ENCODE data around the gene AVPR2. TPM values are rescaled to one million over a fixed set of nuclear protein-coding genes. Genes with fewer than 3 reads are reported as not detected.
A peak's percentile ranks its signal among the peaks of the same experiment; 100 is the strongest.

Gene AVPR2
- total RNA-seq, 1 experiment from 2014 or later: not detected

DNA sequence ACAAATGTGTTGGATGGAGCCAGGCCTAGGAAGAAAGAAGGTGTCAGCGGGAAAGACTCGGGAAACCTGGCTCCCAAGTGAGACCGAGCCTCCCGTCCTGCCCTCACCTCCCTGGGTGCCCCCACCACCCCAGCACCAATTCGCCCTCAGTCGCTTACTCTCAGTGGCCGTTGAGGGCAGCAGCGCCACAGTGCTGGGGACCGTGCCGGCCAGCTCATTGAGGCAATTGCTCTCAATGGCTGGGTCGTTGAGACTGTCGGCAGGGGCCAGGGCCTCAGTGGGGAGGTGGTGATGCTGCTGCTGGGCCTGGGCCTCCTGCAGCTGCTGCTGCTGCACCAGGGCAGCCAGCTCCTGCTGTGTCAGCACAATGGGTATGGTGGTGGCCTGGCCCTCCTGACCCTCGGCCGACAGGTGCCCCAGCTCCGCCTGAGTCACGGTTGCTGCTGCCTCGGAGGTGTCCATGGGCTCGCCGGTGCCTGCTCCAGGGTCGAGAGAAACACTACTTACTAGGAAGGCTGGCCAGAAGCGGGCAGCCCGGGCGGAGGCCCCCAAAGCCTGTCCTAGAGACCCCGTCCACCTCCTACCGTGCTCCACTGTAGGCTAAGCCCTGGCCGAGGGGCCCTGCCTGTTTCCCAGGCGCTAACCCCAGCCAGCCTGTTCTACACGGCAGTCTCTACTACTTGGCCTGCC, 47.4 kb downstream of the AVPR2 start:
- Histone ChIP-seq H4K20me1 (ENCODE audit: low read length) (no peaks in the 10 kb centered on the region), H3K79me2 (ENCODE audit: low read length) (no peaks in the 10 kb centered on the region), H3K4me3 (ENCODE audit: low read length) (no peak overlapping the region), H3F3A (ENCODE audit: low read length, unreplicated experiment) (no peaks in the 10 kb centered on the region), H3K27me3 (ENCODE audit: low read length) (no peaks in the 10 kb centered on the region), H3K9me2 (replicated peaks; ENCODE audit: low read length) (no peaks in the 10 kb centered on the region), H3K4me1 (ENCODE audit: insufficient read depth, low read length) (no peaks in the 10 kb centered on the region), H3K9me3 (ENCODE audit: low read length) (no peaks in the 10 kb centered on the region), H3K9ac (ENCODE audit: low read length) (no peak overlapping the region), H2AFZ (ENCODE audit: low read length) (no peak overlapping the region), H3K36me3 (ENCODE audit: low read depth, low read length) (peaks cover 28% of the 10 kb centered on the region), H3K27ac (ENCODE audit: low read length) (no peak overlapping the region), H3K4me2 (ENCODE audit: low read length) (no peak overlapping the region)
- no TSS peak for BruUV-seq (replicated peaks)
- ATAC-seq (no peak), DNase-seq (no peak)
- ChIA-PET POLR2A (ENCODE audit: unreplicated experiment) (no interaction called here), CTCF (no interaction called here)
- intact Hi-C loops (cut with micrococcal nuclease): no loop called here
- TF ChIP-seq EZH2 (IDR thresholded peaks at IDR 0.05; ENCODE audit: low read length, unreplicated experiment) (no peak), EZH2phosphoT487 (IDR thresholded peaks at IDR 0.05; ENCODE audit: borderline replicate concordance, low read length) (no peak)
- TF ChIP-seq, protein P1, sequence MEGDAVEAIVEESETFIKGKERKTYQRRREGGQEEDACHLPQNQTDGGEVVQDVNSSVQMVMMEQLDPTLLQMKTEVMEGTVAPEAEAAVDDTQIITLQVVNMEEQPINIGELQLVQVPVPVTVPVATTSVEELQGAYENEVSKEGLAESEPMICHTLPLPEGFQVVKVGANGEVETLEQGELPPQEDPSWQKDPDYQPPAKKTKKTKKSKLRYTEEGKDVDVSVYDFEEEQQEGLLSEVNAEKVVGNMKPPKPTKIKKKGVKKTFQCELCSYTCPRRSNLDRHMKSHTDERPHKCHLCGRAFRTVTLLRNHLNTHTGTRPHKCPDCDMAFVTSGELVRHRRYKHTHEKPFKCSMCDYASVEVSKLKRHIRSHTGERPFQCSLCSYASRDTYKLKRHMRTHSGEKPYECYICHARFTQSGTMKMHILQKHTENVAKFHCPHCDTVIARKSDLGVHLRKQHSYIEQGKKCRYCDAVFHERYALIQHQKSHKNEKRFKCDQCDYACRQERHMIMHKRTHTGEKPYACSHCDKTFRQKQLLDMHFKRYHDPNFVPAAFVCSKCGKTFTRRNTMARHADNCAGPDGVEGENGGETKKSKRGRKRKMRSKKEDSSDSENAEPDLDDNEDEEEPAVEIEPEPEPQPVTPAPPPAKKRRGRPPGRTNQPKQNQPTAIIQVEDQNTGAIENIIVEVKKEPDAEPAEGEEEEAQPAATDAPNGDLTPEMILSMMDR (conservative IDR thresholded peaks at IDR 0.05; ENCODE audit: low read depth, low read length): no peak

DNA sequence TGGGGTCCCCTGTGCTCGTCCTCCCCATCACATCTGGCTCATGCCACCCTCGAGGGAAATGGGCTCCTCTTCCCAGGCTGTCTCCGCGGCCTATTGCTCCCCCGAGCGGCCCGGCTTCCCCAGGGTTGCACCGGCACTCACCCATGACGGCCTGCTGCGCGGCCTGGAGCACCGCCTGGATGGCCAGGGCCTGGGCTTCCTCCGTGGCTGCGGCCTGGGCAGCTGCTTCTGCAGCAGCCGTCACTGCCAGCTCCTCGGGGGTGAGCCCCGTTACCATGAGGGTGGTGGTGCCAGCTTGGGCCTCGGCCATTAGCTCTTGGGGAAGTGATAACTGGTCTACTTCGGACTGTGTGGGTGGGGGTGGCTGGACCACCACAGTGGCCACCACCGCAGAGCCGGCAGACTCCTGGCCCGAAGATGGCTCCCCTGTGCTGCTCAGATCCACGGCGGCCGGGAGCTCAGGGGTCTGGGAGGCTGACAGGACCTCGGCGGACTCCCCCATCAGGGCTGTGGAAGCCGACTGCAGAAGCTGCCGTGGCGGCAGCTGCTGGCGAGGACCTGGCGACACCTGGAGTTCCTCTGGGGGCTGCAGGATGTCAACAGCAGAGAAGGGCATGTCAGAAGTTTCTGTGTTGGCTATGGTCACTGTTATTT, 48.0 kb downstream of the AVPR2 start:
- H3F3A ChIP-seq (ENCODE audit: low read length, unreplicated experiment): no peaks in the 10 kb centered on the region
- BruUV-seq (replicated peaks): no TSS peak
- H4K20me1 ChIP-seq (ENCODE audit: low read length): no peaks in the 10 kb centered on the region
- no peaks in the 10 kb centered on the region for H3K79me2 ChIP-seq (ENCODE audit: low read length)
- H3K36me3 ChIP-seq (ENCODE audit: low read depth, low read length): peaks cover 34% of the 10 kb centered on the region
- H3K4me3 ChIP-seq (ENCODE audit: low read length): no peak overlapping the region
- H3K27ac ChIP-seq (ENCODE audit: low read length): no peak overlapping the region
- CTCF ChIA-PET: no interaction called here
- POLR2A ChIA-PET (ENCODE audit: unreplicated experiment): no interaction called here
- no peaks in the 10 kb centered on the region for H3K9me3 ChIP-seq (ENCODE audit: low read length)
- H3K4me2 ChIP-seq (ENCODE audit: low read length): no peak overlapping the region
- TF ChIP-seq EZH2 (IDR thresholded peaks at IDR 0.05; ENCODE audit: low read length, unreplicated experiment): no peak
- TF ChIP-seq, protein P1 (conservative IDR thresholded peaks at IDR 0.05; ENCODE audit: low read depth, low read length): no peak
- no peak for TF ChIP-seq EZH2phosphoT487 (IDR thresholded peaks at IDR 0.05; ENCODE audit: borderline replicate concordance, low read length)
- H2AFZ ChIP-seq (ENCODE audit: low read length): no peak overlapping the region
- H3K4me1 ChIP-seq (ENCODE audit: insufficient read depth, low read length): no peaks in the 10 kb centered on the region
- ATAC-seq: no peak
- no peak overlapping the region for H3K9ac ChIP-seq (ENCODE audit: low read length)
- intact Hi-C loops (cut with micrococcal nuclease): no loop called here
- H3K9me2 ChIP-seq (replicated peaks; ENCODE audit: low read length): no peaks in the 10 kb centered on the region
- no peak for DNase-seq
- H3K27me3 ChIP-seq (ENCODE audit: low read length): no peaks in the 10 kb centered on the region

DNA sequence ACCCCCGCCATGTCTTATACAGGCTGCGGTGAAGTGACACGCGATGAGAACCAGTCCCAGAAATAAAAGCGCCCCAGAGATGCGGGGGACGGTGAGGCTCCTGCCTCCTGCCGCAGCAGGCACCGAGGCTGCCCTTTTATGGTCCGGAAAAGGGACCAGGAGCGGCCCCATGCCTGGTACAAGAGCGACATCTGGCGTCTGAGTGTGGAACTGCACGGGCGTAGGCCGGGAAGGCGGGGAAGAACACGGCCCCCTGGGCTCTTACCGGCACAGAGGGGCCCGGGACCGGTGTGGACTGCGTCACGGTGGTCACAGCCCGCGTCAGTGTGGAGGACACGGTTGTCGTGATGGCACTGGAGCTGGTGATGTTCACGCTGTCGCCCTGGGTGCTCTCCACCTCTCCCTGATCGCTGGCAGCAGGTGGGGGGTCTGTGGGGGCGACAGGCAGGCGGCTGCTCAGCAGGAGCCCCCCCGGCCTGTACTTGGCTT, 48.9 kb downstream of the AVPR2 start:
- Histone ChIP-seq H3K9ac (ENCODE audit: low read length) (no peak overlapping the region), H4K20me1 (ENCODE audit: low read length) (no peaks in the 10 kb centered on the region), H3K4me1 (ENCODE audit: insufficient read depth, low read length) (no peaks in the 10 kb centered on the region), H3K36me3 (ENCODE audit: low read depth, low read length) (peaks cover 35% of the 10 kb centered on the region), H2AFZ (ENCODE audit: low read length) (no peak overlapping the region), H3F3A (ENCODE audit: low read length, unreplicated experiment) (no peaks in the 10 kb centered on the region), H3K27ac (ENCODE audit: low read length) (no peak overlapping the region), H3K27me3 (ENCODE audit: low read length) (no peaks in the 10 kb centered on the region), H3K9me3 (ENCODE audit: low read length) (no peaks in the 10 kb centered on the region), H3K9me2 (replicated peaks; ENCODE audit: low read length) (no peaks in the 10 kb centered on the region), H3K4me3 (ENCODE audit: low read length) (no peak overlapping the region), H3K79me2 (ENCODE audit: low read length) (no peaks in the 10 kb centered on the region), H3K4me2 (ENCODE audit: low read length) (no peak overlapping the region)
- no peak for TF ChIP-seq EZH2 (IDR thresholded peaks at IDR 0.05; ENCODE audit: low read length, unreplicated experiment)
- TF ChIP-seq, protein P1 (conservative IDR thresholded peaks at IDR 0.05; ENCODE audit: low read depth, low read length): peak; percentile 88
- intact Hi-C loops (cut with micrococcal nuclease): no loop called here
- DNase-seq (peak; percentile 64), ATAC-seq (peak; percentile 45)
- CTCF ChIA-PET: no interaction called here
- no TSS peak for BruUV-seq (replicated peaks)
- POLR2A ChIA-PET (ENCODE audit: unreplicated experiment): no interaction called here
